ENCODE measurements around the gene PIGQ. TPM values are rescaled to one million over a fixed set of nuclear protein-coding genes. Genes with fewer than 3 reads are reported as not detected.

PIGQ gene
- total and polyA plus RNA-seq, 4 donors, result 34.9 to 98.2 (median 61.4) TPM

GRCh38 chr16:556474-557173 is 13.1 kb upstream of the PIGQ start:
- Histone ChIP-seq H3K36me3 (ENCODE audit: control insufficient read depth in 4 of 4, insufficient read depth in 4 of 4, low read length in 4 of 4) (peaks cover 0 to 27% (median 2%) of the 10 kb centered on the region in 4 donors), H3K4me1 (ENCODE audit: control insufficient read depth in 5 of 5, insufficient read depth in 5 of 5, low read length in 5 of 5) (peaks cover 0 to 7% (median 0%) of the 10 kb centered on the region in 5 donors), H3K9ac (ENCODE audit: insufficient read depth in 1 of 2, low read length in 2 of 2) (no peak overlapping the region), H3K27me3 (ENCODE audit: control insufficient read depth in 3 of 3, insufficient read depth in 3 of 3, low read length in 2 of 3) (peaks cover 0 to 29% (median 9%) of the 10 kb centered on the region in 3 donors), H3K27ac (ENCODE audit: low read depth in 1 of 2, low read length in 1 of 2) (no peak overlapping the region), H3K4me3 (no peak overlapping the region), H3K9me3 (ENCODE audit: control insufficient read depth in 4 of 4, insufficient read depth in 3 of 4, low read length in 3 of 4) (no peaks in the 10 kb centered on the region)
- DNase-seq, result no peak
- ATAC-seq (ENCODE audit: insufficient read depth, low FRiP score), result no peak
- WGBS, 2 donors, result 81 to 92% methylated on average over 29 to 32 of the region's 32 CpGs
- no peak for TF ChIP-seq CTCF (IDR thresholded peaks at IDR 0.05; ENCODE audit: control extremely low read depth, extremely low read depth)

GRCh38 chr16:557463-558297 is 12.1 kb upstream of the PIGQ start:
- peaks cover 0 to 18% (median 0%) of the 10 kb centered on the region in 4 donors for H3K36me3 ChIP-seq (ENCODE audit: control insufficient read depth in 4 of 4, insufficient read depth in 4 of 4, low read length in 4 of 4)
- no peak overlapping the region for H3K9ac ChIP-seq (ENCODE audit: insufficient read depth in 1 of 2, low read length in 2 of 2)
- peaks cover 0 to 7% (median 0%) of the 10 kb centered on the region in 5 donors for H3K4me1 ChIP-seq (ENCODE audit: control insufficient read depth in 5 of 5, insufficient read depth in 5 of 5, low read length in 5 of 5)
- H3K9me3 ChIP-seq (ENCODE audit: control insufficient read depth in 4 of 4, insufficient read depth in 3 of 4, low read length in 3 of 4), result peaks cover 0 to 4% (median 0%) of the 10 kb centered on the region in 4 donors
- H3K27me3 ChIP-seq (ENCODE audit: control insufficient read depth in 3 of 3, insufficient read depth in 3 of 3, low read length in 2 of 3), result peaks cover 0 to 39% (median 14%) of the 10 kb centered on the region in 3 donors
- no peak for DNase-seq
- WGBS, 2 donors, result 78% methylated on average over 23 of the region's 23 CpGs
- no peak for ATAC-seq (ENCODE audit: insufficient read depth, low FRiP score)
- H3K4me3 ChIP-seq, result no peak overlapping the region
- no peak overlapping the region for H3K27ac ChIP-seq (ENCODE audit: low read depth in 1 of 2, low read length in 1 of 2)
- TF ChIP-seq CTCF (IDR thresholded peaks at IDR 0.05; ENCODE audit: control extremely low read depth, extremely low read depth), result no peak

- TF ChIP-seq CTCF (IDR thresholded peaks at IDR 0.05; ENCODE audit: control extremely low read depth, extremely low read depth), result no peak
- Histone ChIP-seq H3K9me3 (ENCODE audit: control insufficient read depth in 4 of 4, insufficient read depth in 3 of 4, low read length in 3 of 4) (peaks cover 0 to 4% (median 0%) of the 10 kb centered on the region in 4 donors), H3K27ac (ENCODE audit: low read depth in 1 of 2, low read length in 1 of 2) (no peak overlapping the region), H3K4me1 (ENCODE audit: control insufficient read depth in 5 of 5, insufficient read depth in 5 of 5, low read length in 5 of 5) (peaks cover 0 to 7% (median 0%) of the 10 kb centered on the region in 5 donors), H3K4me3 (no peak overlapping the region), H3K27me3 (ENCODE audit: control insufficient read depth in 3 of 3, insufficient read depth in 3 of 3, low read length in 2 of 3) (peaks cover 0 to 42% (median 14%) of the 10 kb centered on the region in 3 donors), H3K9ac (ENCODE audit: insufficient read depth in 1 of 2, low read length in 2 of 2) (no peak overlapping the region), H3K36me3 (ENCODE audit: control insufficient read depth in 4 of 4, insufficient read depth in 4 of 4, low read length in 4 of 4) (peaks cover 0 to 12% (median 0%) of the 10 kb centered on the region in 4 donors)
- no peak for ATAC-seq (ENCODE audit: insufficient read depth, low FRiP score)
- DNase-seq, result no peak
- WGBS, 2 donors, result 51 to 56% methylated on average over 22 of the region's 22 CpGs
Measured at GRCh38 chr16:558298-559020, 11.3 kb upstream of the PIGQ start.

Measured in lung (tissue), 12 donors.